RWPE2 (cell line): Measurements from ENCODE around the gene EFCAB8.
"Not testable (repeated sequence)": the region's sequence is repeated elsewhere in the genome, so short reads cannot be mapped to it uniquely, and the experiment has no call there.

Source experiments
- ATAC-seq: fragments of 200-7000 bp; cut with Tn5 transposase; 3 replicates; pipeline ENCODE4 v1.9.1; 2021; ENCODE audit warnings: low read depth
- DNase-seq: peaks from one replicate; pipeline ENCODE4 v3.0.0-alpha.2; 2020; ENCODE audit warnings: low spot score
- H3K27ac ChIP-seq: fragments of 450-650 bp; 2 replicates; pipeline ENCODE4 v1.5.1; 2017; ENCODE audit warnings: mild to moderate bottlenecking; ENCODE audit not compliant: poor library complexity, severe bottlenecking
- H3K27me3 ChIP-seq: fragments of 250-450 bp; sonication (Bioruptor Pico); 2 replicates; pipeline ENCODE4 v1.5.1; 2021; ENCODE audit warnings: mild to moderate bottlenecking, moderate library complexity; ENCODE audit not compliant: insufficient read depth, poor library complexity, severe bottlenecking
- H3K36me3 ChIP-seq: fragments of 250-450 bp; sonication (Bioruptor Pico); 2 replicates; pipeline ENCODE4 v1.5.1; 2020; ENCODE audit warnings: low read depth, mild to moderate bottlenecking, moderate library complexity
- H3K4me1 ChIP-seq: fragments of 250-450 bp; sonication (Bioruptor Pico); 2 replicates; pipeline ENCODE4 v1.5.1; 2021; ENCODE audit warnings: mild to moderate bottlenecking, moderate library complexity; ENCODE audit not compliant: insufficient read depth, poor library complexity, severe bottlenecking
- H3K4me3 ChIP-seq: fragments of 250-450 bp; sonication (Bioruptor Pico); 2 replicates; pipeline ENCODE4 v1.5.1; 2021; ENCODE audit warnings: mild to moderate bottlenecking, moderate library complexity; ENCODE audit not compliant: severe bottlenecking
- H3K9me3 ChIP-seq: fragments of 250-450 bp; sonication (Bioruptor Pico); 2 replicates; pipeline ENCODE4 v1.5.1; 2021; ENCODE audit warnings: mild to moderate bottlenecking, moderate library complexity; ENCODE audit not compliant: severe bottlenecking
- TF ChIP-seq, protein P1 (sequence below): fragments of 450-650 bp; IDR thresholded peaks from one replicate; pipeline ENCODE4 v1.5.1; 2017; ENCODE audit warnings: mild to moderate bottlenecking, moderate library complexity; ENCODE audit not compliant: poor library complexity, severe bottlenecking

EFCAB8 gene

DNA sequence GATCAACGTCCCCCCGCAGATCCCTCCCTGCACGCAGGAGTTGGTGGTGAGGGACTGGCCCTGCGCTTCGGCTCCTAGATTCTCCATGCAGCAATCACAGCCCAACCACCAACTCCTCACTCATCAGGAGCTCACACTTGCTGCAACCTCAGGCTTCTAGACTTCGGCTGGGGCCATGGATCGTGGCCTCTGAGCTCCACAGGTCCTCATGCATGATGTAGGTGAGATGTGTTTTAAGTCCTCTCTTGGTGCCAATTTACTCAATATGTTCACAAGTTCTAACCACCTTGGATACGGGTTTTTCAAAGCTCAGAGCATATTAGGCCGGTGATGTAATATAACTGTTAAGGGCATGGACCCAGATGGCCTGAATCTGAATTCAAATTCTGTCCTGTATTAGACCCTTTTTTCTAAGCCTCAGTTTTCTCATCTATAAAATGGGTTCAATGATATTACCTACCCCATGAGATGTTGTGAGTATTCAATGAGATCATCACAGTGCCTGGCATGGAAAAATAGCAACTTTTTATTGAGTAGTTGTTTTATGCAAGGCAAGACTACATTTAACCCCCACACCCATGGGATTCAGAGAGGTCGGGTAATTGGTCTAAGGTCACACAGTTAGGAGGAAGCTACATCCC lies 114.5 kb downstream of the EFCAB8 start:
- Histone ChIP-seq H3K4me3 (no peak overlapping the region), H3K36me3 (no peaks in the 10 kb centered on the region), H3K4me1 (no peaks in the 10 kb centered on the region), H3K9me3 (no peaks in the 10 kb centered on the region), H3K27me3 (no peaks in the 10 kb centered on the region), H3K27ac (no peak overlapping the region)
- no peak for ATAC-seq
- no peak for DNase-seq
- TF ChIP-seq, protein P1, sequence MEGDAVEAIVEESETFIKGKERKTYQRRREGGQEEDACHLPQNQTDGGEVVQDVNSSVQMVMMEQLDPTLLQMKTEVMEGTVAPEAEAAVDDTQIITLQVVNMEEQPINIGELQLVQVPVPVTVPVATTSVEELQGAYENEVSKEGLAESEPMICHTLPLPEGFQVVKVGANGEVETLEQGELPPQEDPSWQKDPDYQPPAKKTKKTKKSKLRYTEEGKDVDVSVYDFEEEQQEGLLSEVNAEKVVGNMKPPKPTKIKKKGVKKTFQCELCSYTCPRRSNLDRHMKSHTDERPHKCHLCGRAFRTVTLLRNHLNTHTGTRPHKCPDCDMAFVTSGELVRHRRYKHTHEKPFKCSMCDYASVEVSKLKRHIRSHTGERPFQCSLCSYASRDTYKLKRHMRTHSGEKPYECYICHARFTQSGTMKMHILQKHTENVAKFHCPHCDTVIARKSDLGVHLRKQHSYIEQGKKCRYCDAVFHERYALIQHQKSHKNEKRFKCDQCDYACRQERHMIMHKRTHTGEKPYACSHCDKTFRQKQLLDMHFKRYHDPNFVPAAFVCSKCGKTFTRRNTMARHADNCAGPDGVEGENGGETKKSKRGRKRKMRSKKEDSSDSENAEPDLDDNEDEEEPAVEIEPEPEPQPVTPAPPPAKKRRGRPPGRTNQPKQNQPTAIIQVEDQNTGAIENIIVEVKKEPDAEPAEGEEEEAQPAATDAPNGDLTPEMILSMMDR, result no peak

DNA sequence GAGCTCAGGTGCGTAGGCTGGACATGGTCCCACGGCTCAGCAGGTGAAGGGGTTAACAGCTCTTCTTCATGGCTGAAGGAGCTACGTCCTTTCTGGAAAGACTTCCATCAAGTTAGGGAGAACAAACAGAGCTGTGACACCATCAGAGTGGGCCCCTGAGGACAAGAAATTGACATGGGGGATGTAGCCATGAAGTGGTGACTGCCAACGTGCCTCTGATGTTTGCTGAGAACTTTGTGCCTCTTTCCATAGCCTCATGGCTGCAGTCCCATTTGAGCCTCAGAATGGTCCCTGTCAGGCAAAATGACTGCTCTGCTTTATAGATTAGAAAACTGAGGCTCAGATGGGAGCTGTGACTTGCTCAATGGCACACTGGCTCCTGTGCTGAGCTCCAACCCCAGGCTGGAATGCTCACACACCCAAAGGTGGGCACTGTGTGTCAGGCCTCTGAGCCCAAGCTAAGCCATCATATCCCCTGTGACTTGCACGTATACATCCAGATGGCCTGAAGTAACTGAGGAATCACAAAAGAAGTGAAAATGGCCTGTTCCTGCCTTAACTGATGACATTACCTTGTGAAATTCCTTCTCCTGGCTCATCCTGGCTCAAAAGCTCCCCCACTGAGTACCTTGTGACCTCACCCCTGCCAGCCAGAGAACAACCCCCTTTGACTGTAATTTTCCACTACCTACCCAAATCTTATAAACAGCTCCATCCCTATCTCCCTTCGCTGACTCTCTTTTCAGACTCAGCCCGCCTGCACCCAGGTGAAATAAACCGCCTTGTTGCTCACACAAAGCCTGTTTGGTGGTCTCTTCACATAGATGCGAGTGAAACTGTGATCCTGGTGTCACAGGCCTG lies 115.7 kb downstream of the EFCAB8 start:
- not testable (repeated sequence) for ATAC-seq, H3K27me3 ChIP-seq, H3K4me3 ChIP-seq, H3K4me1 ChIP-seq, H3K9me3 ChIP-seq, H3K27ac ChIP-seq, H3K36me3 ChIP-seq
- peak; percentile 51 for DNase-seq

DNA sequence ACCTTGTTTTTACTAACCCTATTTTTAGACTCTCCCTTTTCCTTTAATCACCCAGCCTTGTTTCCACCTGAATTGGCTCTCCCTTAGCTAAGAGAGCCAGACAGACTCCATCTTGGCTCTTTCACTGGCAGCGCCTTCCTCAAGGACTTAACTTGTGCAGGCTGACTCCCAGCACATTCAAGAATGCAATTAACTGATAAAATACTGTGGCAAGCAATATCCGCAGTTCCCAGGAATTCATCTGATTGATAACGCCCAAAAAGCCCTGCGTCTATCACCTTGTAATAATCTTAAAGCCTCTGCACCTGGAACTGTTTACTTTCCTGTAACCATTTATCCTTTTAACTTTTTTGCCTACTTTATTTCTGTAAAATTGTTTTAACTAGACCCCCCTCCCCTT lies 116.4 kb downstream of the EFCAB8 start:
- not testable (repeated sequence) for H3K4me1 ChIP-seq, H3K36me3 ChIP-seq, DNase-seq, H3K4me3 ChIP-seq, H3K27me3 ChIP-seq, H3K9me3 ChIP-seq, ATAC-seq, H3K27ac ChIP-seq

DNA sequence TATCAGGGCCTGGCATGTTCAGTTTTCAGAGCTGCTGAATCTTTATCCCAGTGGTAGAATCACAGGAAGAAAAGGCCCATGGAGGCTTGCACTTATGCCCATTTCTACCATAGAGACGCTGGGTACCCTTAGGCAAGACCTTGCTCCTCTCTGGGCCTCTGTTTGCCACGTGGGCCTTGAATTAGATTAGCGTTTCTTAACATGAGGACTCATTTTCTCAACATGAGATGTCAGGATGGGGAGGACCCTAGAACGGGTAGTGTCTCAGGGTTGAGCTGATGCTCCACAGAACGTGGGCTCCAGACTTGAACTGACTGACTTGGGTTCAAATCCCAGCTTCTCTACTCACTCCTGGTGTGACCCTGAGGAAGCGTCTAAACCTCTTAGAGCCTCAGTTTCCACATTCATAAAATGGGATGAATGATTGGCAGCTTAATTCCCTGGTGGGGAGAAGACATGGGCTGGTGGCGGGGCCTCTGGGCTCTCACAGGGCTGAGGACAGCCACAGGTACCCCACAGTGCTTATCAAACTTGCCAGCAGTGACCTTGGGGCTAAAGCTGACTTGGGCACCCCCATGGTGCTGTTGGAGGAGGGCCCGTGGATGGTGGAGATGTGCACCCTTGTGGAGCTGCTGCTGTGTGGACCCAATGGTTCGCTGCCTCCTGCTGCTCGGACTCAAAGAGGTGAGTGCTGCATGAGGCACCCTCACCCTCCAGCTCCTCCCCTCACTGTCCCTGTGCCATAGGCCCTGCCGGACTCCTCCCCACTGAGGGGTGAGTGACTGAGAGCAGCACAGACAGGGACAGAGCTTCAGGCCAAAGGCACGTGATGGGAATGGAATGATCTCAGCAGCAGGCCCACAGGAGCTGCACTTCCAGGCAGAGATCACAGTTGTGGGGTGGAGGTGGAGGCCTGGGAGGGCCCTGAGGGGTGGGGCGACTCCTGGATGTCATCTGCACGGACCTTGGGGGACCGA lies 117.3 kb downstream of the EFCAB8 start:
- Histone ChIP-seq H3K4me1 (no peaks in the 10 kb centered on the region), H3K27me3 (no peaks in the 10 kb centered on the region), H3K36me3 (no peaks in the 10 kb centered on the region), H3K27ac (no peak overlapping the region), H3K4me3 (no peak overlapping the region), H3K9me3 (no peaks in the 10 kb centered on the region)
- ATAC-seq (no peak), DNase-seq (peak; percentile 79)
- TF ChIP-seq, protein P1, result no peak

DNA sequence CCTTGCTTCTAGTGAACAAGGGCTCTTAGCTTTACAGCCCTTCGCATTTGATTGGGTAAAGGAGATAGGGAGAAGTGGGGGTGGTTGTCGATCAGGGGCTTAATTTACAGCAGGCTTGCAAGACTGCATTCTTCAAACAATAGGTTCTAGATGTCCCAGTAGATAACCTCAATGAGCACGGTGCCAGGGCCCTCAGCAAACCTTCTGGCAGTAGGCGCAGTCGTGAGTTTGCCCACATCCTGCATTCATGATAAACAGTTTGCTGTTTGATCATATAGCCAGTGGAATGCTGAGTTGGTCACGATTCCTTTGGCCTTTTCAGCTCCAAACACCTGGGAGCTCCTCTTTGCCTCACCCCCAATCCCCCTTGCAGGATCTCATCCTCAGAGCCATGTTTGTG lies 118.0 kb downstream of the EFCAB8 start:
- Histone ChIP-seq H3K4me1 (no peaks in the 10 kb centered on the region), H3K4me3 (no peak overlapping the region), H3K9me3 (no peaks in the 10 kb centered on the region), H3K36me3 (no peaks in the 10 kb centered on the region), H3K27ac (no peak overlapping the region), H3K27me3 (no peaks in the 10 kb centered on the region)
- TF ChIP-seq, protein P1, result no peak
- ATAC-seq, result no peak
- DNase-seq, result peak; percentile 65
